GM12872 (cell line): ENCODE results near the gene GPC5.
A peak's percentile ranks its signal among the peaks of the same experiment; 100 is the strongest.

ENCODE experiments used
- CTCF ChIP-seq: IDR thresholded peaks from 3 replicates; pipeline ENCODE4 v1.5.1; 2011; ENCODE audit warnings: low read depth, mild to moderate bottlenecking, low read length, moderate library complexity; ENCODE audit not compliant: insufficient read depth

The GPC5 gene

DNA sequence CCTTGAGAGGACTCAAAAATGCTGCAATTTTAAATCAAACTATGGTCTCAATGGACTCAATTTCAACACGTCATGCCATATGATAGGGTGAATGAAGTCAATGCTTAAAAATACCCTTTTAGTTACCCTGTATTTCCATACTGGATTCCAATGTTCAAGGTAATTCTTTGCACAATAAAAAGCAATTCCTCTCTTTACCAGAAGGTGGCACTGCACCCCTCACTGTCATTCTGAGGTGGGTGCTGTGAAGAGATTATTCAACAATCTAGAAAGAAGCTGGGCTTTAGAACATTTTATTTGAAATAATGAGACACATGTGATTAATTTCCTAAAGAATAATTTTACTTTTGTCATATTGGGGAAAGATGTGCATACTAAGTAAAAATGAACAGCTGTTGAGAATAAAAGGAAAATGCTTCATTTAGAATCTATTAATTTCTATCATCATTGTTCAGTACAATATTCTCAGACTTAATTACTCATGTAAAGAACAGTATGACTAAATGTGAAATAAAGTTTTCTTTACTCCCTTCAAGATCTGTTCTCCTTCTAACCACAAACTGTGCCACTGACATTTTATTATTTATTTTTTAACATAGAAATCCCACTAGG is 789.1 kb downstream of the GPC5 start:
- peak; percentile 72 for TF ChIP-seq CTCF

- TF ChIP-seq CTCF = no peak
Observed at GRCh38 chr13:92188574-92188973, 790.2 kb downstream of the GPC5 start.

GRCh38 chr13:92196591-92197256 is 798.3 kb downstream of the GPC5 start:
- TF ChIP-seq CTCF = no peak

DNA sequence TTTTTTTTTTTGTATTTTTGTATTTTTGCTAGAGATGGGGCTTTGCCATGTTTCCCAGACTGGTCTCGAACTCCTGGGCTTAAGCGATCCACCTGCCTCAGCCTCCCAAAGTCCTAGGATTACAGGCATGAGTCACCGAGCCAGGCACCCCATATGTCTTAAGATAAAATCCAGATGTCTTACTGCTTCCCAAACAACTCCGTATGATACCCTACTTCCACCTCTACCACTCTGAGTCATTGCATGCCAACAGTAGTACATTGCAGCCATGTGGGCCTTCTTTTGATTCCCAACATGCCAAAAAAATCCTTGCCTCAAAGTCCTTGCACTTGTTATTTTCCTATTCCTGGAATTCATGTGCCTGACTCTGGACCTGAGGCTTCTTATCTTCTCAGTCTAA is 799.2 kb downstream of the GPC5 start:
- TF ChIP-seq CTCF = no peak

DNA sequence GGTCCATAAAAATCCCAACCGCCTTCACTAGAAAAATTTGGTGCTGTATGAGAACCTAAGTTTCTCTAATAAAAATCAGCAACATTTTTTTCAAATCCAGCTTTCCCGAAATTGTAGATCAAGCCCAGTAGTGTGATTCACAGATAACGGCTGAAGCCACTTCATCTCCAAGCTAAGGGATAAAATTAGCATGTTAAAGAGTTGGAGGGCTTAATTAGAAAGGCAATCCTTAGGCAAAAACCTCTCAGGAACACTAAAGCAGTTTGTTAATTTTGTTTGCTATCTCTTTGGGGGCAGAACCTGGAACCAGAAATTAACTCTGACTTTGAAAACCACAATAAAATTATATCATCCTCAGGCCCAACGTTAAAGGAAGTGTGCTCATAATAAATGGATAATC is 820.2 kb downstream of the GPC5 start:
- TF ChIP-seq CTCF = no peak

DNA sequence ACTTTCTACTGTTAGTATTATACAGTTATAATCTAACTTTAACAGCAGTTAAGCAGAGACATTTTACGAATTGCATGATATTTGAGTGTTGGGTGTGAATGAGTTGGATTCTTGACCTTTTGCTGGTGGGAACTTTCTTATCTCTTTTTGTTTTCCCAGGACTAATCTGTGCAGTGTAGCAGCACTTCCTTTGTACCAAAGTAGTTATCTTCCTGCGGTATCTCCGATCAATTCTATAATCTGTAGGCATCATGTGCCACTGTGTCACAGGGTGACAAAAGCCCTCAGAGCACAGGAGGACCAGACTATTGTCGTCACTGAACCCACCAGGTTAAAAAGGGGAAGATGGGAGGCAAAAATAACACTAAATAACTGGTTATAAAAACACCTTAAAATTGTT is 823.5 kb downstream of the GPC5 start:
- TF ChIP-seq CTCF = no peak

DNA sequence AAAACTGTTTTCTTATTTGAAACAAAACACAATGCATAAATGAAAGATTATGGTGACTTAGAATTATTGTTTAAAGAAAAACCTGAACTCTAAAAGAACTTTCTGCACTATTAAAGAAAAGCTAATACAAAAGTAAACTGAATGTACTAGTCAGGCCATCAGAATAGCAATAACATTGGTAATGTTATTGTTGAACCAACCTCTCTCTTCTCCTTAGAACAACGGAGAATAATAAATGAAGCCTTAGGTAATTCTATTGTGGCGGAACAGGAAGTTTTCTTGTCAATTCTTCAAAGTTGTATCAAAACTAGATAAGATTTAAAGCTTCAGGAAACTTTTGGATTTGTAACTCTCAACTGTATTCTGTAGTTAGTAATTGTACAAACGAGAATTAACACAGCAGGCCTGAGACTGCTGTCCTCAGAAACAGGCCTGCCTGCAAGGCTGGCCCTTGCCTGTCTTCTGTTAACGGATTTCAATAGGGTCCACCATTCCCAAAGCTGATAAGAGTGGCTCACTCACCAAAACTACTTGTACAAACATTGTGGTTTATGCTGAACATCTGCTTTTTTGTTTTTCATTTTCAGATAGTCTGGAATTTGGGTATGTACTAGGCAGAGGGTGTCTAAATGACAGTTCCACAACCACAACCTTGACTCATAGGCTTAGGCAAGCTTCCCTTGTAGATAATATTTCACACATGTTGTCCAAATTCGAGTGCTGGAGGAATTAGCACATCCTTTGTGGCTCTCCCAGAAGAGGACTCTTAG is 825.8 kb downstream of the GPC5 start:
- TF ChIP-seq CTCF = no peak
